ENCODE results near the gene NBL1.

DNA sequence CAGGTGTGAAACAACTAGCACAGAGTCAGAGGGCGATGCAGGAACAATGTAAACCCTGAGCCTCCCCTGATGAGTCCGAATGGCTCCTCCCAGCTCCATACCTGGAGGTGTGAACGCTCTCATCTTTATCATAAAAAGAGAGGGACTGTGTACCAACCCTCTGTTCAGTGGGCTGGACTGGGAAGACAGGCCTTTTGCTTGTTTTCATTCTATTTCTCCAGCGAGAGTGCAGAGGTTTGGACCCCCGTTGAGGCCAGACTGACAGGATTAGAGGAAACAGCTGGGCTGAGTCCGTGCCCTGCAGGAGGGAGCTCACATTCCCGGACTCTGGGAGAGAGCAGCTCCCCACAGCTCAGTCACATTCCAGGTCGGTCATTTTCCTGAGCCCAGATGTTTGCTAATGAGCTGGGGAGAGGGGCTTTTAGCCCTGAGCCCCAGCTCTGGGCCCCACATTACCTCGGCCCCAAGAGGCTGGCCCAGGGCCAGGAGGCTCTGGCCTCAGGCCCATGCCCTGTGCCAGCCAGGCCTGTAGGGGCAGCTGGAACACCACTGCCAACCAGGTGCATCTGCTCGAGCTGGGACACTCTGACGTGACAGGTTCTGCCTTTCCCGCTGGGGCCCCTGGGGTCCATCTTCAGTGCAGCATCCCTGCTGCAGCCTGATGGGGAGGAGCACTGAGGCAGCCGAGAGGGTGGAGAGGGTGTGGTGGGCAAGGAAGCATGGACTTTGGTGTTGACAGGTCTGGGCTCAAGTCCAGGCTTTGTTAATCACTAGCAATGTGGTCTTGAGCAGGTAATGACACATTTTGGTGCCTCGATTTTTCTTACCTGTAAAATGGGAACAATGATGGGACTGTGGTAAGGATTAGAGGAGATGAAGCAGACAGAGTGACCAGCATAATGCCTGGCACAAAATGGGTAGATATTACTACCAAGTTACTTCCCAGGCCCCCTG lies 3.5 kb upstream of the NBL1 start:
- TF ChIP-seq CTCF (IDR thresholded peaks at IDR 0.05) (no peak), POLR2A (IDR thresholded peaks at IDR 0.05) (no peak)
